G401 (cell line): Measurements from ENCODE around the gene STPG2. TPM values are rescaled to one million over a fixed set of nuclear protein-coding genes. Genes with fewer than 3 reads are reported as not detected.

Source experiments
- DNase-seq: peaks from one replicate; pipeline ENCODE4 v3.0.0-alpha.2; 2015; ENCODE audit warnings: low spot score
- in situ Hi-C: cut with HindIII; loops from 2 replicates; pipeline ENCODE4 v1.10.0; 2016; ENCODE audit warnings: low sequenced_read_pairs, mixed read lengths
- total RNA-seq: library from RNA; depleted of rRNA; stranded (reverse); fragments of >200 nt; shearing (Covaris generic); gene quantifications from 2 replicates; pipeline ENCODE4 v1.2.3, GENCODE V29; 2014; rRNA removed

The STPG2 gene
- total RNA-seq: 0.12 TPM in 1 of 2 replicates, not detected in the other

DNA sequence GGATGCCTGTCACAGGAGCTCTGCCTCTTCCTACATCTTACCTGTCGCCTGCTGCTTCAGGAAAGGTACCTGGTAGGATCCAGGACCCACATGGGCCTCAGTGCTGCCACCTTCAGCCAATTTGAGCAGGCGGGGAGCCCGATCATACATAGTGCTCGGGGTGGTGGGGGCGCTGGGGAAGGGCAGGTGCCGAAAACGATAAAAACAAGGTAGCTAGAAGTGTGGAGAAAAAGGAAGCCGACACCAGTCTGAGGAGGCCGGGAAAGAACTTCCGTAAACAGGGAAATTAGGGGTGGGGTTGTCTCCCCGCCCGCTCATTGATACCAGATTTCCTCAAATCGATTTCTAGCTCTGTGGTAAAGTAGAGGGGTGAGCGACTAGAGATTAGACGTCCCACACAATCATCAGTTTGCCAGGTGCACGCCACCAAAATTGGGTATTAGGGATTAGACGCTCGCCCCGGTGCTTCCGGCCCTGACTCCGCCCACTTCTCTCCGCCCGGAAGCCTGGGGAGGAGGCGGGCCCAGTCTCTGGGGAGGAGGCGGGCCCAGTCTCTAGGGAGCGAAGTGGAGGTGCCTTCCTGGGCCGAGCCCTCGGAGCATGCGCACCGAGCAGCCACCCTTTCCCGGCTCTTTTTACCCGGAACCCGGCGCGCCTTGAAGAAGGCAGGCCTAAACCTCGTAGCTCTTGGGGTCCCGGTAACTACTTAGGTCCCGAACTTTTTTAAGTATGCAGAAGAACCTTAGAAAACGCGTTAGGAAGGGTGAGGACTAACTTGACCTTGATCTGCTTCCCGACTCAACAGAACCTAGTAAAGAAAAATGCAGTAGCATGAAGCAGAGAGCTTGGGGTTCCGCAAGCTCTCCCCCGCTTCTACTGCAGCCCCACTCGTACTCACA is at the start of gene STPG2:
Gene STPG2, minus strand, starts transcription at position 476 of the 899 bp plus-strand sequence.
- in situ Hi-C loops: no loop called here
- peak; percentile 86 for DNase-seq

DNA sequence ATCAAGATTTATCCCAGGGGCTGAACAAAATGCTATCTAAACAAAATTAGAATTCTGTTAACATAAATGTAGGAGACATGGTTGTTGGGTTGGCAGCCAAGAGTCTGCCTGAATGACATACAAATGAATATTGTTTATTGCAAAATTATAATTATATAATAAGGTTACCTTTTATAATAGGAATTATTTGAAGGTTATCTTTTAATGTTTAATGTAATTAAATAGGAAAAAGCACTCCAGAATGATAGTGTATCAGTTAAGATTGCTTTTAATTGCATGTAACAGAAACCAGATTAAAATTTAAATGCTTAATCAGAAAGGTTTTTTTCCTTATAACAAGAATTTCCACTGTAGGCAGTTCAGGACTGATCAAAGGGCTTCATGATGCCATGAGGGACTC is 42.0 kb upstream of the STPG2 start:
- DNase-seq: no peak
- in situ Hi-C loops: no loop called here

DNA sequence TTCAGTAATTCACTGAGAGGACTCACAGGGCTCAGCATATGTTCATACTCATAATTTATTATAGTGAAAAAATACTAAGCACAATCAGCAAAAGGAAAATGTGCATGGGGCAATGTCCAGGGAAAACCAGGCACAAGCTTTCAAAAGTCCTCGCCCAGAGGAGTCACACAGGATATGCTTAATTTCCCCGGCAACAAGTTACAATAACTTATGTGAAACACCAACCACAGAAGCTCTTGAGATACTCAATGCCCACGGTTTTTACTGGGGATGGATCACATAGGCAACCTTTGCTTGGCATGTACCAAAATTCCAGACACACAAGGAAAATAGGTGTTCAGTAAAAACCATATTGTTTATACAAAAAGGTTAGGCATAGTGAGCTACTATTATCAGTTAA is 38.5 kb upstream of the STPG2 start:
- in situ Hi-C loops: no loop called here
- no peak for DNase-seq

DNA sequence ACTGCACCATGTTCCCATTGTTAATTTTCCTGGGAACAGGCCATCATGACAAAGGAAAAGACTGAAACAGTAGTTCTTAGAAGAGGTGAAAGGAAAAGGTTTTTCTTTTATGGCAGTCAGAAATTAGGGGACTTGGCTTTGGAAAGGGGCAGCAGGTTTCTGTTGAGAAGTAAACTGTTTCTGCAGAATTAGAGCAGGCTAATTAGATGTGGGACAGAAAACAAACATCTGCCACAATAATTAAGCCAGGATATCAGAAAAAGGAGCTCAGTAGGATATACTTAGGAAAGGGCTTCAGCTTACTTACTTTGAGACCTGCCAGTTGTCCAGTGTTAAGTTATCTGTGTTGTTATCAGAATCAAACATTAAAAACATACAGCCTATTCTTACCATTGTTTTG is 36.7 kb upstream of the STPG2 start:
- in situ Hi-C loops: no loop called here
- DNase-seq: no peak

DNA sequence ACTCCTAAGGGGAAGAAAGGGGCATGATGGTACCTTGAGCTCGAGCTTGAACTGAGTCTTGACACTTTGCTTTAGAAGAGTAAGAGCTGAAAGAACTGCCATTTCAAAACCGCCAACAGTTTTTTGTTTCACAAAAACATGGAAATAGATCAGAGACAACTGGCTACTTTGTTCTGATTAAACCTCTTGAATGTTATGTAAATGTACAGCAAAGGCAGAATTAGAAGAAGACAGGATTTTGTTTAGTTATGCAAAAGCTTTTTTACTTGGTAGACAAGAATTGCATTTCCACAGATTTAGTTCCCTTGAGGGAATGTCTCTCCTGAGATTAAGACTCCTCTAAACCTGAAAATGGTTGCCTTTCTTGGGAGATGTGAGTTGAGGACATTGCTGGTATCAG is 33.3 kb upstream of the STPG2 start:
- in situ Hi-C loops: no loop called here
- no peak for DNase-seq

DNA sequence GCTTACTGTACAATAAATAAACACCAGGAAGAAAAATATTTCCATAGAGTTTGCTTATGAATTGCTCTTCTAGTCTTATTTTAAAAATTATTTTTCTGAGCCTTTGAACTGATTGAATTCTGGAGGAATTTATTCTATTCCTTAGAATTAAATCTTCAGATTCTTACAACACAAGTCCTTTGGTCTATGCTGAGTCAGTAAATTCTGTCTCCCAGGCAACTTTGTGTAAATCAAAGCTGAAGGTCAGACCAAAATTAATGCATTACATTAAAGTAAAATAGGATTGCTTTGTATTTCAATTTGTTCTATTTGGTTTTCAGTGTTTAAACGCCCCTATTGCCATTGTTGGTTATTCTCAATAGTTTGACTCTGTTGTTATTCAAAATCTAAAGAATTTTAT is 26.8 kb upstream of the STPG2 start:
- DNase-seq: no peak
- in situ Hi-C loops: no loop called here

DNA sequence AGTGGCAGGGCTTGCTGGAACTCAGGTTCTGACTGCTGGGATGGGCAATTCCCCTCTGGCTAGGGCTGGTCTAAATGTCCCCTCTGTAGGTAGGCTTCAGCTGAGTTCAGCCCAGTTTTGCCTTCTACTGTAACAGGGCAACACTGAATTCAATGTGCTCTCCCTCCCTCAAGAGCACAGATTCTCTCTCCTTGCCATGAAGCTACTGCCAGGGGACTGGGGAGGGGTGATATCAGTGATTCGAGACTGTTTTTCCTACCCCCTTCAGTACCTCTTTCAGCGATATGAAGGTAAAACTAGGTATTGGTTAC is 23.4 kb upstream of the STPG2 start:
- in situ Hi-C loops: no loop called here
- no peak for DNase-seq

DNA sequence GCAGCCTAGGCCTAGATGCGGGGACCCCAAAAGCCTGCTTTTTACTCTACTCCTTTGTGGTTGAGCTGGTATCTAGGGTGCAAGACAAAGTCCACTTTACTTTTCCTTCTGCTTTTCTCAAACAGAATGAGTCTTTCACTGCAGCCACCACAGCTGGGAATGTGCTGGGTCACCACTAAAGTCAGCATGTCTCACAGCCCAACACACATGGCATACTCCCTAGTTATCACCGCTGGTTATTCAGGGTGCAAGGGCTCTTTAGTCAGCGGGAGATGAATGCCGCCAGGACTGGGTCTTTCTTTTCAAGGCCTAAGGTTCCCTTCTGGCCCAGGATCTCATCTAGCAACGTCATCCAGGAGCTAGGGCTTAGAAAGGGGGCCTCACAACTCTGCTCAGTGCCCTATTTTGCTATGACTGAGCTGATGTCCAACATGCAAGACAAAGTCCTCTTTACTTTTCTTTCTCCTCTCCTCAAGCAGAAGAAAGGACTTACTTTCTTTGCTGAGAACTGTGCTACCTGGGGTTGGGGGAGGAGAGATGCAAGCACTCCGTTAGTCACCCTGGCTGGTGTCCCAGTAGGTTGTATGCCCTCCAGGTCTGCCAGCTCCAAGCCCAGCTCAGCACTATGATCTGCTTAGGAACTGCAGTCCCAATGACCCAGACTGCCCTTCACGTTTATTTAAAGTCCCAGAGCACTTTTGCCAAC is 22.9 kb upstream of the STPG2 start:
- DNase-seq: no peak
- in situ Hi-C loops: no loop called here

DNA sequence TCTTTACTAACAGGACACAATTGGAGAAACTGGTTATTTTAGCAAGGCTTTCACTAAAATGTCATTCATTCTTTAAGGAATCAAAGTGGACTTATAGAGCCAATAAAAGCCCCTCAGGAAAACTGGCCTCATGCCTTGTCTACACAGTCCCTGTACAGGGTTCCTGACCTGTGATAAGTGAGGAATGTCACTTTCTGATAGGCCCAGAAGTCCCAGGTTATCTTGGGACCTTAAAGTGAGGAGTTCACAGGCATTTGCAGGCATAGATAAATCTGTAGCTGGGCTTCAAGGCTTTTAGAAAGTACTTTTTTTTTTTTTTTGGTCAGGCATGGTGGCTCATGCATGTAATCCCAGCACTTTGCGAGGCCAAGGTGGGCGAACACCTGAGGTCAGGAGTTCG is 19.4 kb upstream of the STPG2 start:
- DNase-seq: no peak
- in situ Hi-C loops: no loop called here

DNA sequence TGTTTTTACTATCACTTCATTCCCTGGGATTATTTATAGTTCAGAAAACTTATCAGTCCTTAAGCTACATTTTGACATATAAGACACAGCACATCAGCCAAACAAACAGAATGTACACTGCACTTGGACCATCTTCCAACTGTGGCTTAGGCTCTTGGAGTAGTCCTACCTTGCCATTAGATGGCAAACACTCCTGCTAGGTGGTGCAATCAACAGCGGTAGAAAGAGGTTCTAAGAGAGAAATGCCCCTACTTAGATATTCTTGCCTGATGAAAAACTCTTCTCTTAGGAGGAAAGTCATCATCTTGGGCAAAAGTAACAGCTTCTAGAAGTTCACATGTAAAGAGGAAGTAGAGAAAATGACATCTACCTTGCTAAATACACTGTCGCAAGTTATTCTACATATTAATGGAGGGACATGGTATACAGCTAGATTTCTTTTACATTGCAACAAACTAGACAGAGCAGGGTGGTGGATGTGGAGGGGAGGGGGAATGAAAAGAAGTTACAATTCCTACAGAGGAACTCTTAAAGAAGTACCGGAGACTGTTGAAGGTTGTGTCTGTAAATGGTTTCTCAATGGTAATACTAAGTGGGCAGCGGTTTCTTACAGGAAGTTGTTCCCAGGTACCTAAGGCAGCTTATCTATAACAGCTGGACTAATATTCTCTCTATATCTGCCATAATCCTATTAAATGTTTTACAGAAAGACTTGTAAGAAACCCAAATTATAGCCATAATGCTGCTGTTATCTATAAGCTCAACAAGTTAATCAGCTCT is 8.1 kb upstream of the STPG2 start:
- in situ Hi-C loops: no loop called here
- no peak for DNase-seq

DNA sequence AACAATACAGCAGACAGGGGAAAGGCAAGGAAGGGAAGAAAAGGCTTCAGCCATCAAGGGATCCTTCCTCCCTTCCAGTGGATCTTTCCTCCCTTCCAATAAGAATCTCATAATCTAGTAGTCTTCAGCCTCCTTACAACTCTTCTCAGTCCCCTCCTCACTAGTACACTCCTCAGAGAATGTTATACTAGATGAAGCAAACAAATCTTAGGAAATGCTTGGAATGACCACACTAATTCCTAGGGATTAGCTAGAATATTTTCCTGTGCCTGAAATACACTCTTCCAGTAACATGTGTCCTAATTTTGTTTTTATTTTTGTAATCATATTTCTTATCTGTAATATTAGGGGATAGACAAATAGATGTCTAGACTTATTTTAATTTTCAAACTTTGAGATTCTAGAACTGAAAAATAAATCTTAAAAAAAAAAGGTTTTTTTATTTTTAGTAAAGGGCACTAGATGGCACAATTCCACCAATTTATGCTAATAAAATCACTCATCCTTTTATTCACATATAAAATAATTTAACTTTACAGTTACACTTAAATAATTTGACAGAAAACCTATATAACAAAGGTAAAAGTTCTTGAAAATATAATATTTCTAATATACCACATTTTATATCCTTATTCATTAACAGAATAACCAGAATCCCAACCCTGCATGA is 7.0 kb upstream of the STPG2 start:
- no peak for DNase-seq
- in situ Hi-C loops: no loop called here

DNA sequence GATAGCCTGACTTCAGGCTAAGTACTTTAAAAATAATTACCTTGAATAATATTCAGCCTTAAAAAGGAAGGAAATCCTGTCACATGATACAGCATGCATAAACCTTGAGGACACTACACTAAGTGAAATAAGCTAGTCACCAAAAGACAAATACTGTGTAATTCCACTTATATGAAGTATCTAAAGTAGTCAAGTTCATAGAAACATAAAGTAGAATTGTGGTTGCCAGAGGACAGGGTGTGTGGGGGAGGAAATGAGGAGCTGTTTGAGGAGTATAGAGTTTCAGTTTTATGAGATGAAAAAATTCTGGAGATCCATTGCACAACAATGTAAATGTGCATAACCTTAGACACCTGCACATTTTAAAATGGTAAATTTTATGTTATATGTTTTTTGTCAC is 5.6 kb upstream of the STPG2 start:
- DNase-seq: no peak
- in situ Hi-C loops: no loop called here

DNA sequence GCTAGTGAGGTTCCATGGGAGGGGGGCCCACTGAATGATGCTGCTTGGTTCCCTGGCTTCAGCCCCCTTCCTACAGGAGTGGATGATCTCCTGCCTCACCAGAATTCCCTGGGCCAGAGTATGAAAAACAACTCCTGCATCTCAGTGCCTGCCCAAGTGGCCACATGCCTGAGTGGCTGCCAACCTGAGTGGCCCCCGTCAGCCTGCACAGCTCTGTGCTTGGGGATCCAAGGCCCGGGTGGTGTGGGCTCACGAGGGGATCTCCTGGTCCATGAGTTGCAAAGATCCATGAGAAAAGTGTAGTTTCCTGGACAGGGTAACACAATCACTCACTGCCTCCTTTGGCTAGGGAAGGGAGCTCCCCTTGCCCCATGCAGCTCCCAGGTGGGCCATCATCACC is 17.1 kb downstream of the STPG2 start:
- in situ Hi-C loops: no loop called here
- no peak for DNase-seq

DNA sequence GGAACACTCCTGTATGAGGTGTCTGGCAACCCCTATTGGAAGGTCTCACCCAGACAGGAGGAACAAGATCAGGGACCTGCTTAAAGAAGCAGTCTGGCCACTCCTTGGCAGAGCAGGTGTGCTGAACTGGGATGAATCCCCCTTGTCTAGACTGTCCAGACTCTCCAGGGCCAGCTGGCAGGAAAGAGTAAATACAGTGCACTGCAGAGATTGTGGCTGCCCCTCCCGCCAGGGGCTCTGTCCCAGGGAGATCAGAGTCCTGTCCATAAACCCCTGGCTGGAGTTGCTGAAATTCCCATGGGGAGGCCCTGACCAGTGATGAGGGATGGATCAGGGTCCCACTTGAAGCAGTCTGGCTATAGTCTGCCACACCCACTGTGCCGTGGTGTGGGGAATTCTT is 17.7 kb downstream of the STPG2 start:
- in situ Hi-C loops: no loop called here
- no peak for DNase-seq

DNA sequence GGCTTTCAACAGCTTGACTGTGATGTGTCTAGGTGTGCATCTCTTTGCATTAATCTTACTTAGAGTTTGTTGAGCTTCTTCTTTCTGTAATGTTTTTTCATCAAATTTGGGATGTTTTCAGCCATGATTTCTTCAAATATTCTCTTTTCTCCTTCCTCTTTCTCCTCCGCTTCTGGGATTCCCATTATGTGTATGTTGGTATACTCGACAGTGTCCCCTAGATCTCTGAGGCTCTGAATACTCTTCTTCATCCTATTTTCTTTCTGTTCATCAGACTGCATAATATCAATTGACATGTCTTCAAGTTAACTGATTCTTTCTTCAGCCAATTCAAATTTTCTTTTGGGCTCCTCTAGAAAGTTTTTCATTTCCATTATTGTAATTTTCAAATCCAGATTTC is 25.9 kb downstream of the STPG2 start:
- DNase-seq: no peak
- in situ Hi-C loops: no loop called here

DNA sequence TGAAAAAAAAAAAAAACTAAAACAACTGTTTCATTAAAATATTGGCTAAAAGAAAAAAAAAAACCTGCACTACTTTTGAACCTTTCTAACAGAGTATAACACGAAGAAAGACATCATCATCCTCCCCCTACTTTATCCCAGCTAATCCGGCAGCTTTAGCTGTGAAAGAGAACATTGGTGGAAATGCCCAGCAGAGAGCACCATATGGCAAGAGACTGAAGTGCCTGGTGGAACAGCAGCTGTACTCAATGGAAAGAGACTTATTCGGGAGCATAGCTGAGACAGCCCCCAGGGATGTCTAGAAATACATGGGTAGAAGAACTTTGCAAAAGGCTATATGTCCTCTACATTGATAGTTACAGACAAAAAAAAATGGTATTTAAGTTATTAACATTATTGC is 30.3 kb downstream of the STPG2 start:
- in situ Hi-C loops: no loop called here
- peak; percentile 82 for DNase-seq

DNA sequence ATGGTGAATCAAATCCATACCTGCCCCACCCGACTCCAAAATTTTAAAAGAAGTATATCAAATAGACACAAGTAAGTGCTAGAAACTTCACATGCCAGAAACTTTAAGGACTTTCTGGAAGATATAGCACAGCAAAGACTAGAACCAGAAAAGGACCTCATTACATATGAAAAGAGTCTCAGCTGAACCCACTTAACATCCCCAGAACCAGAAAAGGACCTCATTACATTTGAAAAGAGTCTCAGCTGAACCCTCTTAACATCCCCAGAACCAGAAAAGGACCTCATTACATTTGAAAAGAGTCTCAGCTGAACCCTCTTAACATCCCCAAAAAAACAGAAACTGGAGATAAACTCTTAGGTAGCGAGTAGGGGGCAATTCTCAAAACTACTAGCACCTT is 32.3 kb downstream of the STPG2 start:
- no peak for DNase-seq
- in situ Hi-C loops: no loop called here

DNA sequence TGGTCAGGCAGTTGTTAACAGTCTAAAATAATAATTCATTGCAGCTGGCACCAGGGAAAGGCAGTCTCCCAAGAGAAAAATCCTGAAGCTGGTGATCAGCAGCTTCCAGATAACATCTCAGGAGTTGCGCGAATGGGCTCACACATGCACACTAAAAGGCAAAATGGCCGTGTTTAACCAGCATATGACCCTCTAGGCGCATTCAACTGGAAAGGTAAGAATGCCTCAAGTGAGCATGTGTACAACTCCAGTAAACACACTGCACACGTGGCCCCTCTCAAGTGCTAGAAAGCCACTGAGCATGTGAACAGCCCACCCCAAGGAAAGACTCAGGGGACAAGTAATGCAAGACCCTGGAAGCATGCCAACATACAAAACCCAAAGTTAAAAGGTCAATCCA is 33.1 kb downstream of the STPG2 start:
- in situ Hi-C loops: no loop called here

DNA sequence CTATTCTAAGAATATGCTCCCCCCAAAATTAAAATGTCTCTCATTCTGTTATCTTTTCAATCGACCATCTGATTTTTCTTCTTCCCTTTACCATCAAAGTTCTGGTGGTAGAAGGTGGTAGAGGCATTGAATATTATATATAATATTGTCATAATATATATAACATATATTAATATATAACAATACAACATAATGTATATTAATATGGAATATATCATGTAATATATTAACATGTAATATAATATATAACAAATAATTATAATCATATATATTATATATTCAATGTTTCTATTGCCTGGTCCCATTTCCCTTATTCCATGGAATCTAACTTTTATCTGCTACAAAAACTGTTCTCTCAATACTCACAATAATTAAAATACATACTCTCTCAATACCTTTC is 40.6 kb downstream of the STPG2 start:
- in situ Hi-C loops: no loop called here
- no peak for DNase-seq

More for the DNA sequence above, 33.1 kb downstream of the STPG2 start:
- peak; percentile 2 for DNase-seq

DNA sequence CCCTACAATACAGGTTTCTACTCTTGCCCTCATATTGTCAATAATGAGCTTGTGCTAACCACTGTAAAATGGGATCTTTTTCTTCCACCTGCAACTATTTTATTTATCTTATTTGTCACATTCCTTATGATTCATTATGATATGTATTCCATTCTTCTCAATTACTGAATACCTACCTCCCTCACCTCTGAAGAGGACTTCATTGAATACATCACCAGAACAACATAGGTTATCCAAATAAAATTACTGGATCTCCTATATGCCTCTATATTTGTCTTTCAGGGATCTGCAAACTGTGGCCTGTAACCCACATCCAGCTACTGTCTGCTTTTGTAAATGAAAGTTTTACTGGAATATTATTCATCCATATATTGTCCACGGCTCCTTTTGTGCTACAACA is 41.3 kb downstream of the STPG2 start:
- in situ Hi-C loops: no loop called here
- no peak for DNase-seq
